Naive thymus-derived CD4-positive, alpha-beta T cell (primary cell): ENCODE data around the gene RIPK1. TPM values are rescaled to one million over a fixed set of nuclear protein-coding genes. Genes with fewer than 3 reads are reported as not detected.

Experiments used
- ATAC-seq: fragments of 150-1000 bp; cut with Tn5 transposase; 2 replicates; pipeline ENCODE4 v1.10.0; 2021; ENCODE audit warnings: mild to moderate bottlenecking, moderate library complexity
- CTCF ChIA-PET: fragments of 350-600 bp; sonication (Branson Sonifier 250); formaldehyde crosslinking; loops from one replicate; lab custom pipeline; 2021; ENCODE audit warnings: antibody characterized with exemption; lab: Charles Lee
- POLR2A ChIA-PET: fragments of 350-600 bp; sonication (Branson Sonifier 250); formaldehyde crosslinking; loops from one replicate; lab custom pipeline; 2021; ENCODE audit warnings: antibody characterized with exemption, inconsistent platforms; lab: Charles Lee
- DNase-seq, 9 donors: peaks; one replicate each; pipeline versions ENCODE4 v3.0.0 to v3.0.0-alpha.2; 2020 to 2022; ENCODE audit warnings: mixed read lengths in 1 of 9
- H3K27ac ChIP-seq: one replicate; pipeline ENCODE4 v1.7.0; 2013; ENCODE audit warnings: mild to moderate bottlenecking, low read depth, low read length, moderate library complexity
- H3K27me3 ChIP-seq, 2 donors: one replicate each; pipeline ENCODE4 v1.7.0; 2013; ENCODE audit warnings: low read length in 2 of 2, mild to moderate bottlenecking in 2 of 2, moderate library complexity in 2 of 2; ENCODE audit not compliant: control insufficient read depth in 2 of 2, insufficient read depth in 2 of 2
- H3K36me3 ChIP-seq, 3 experiments: 1 replicate in 2 of 3; 2 replicates in 1 of 3; pipeline ENCODE4 v1.7.0; 2013; ENCODE audit warnings: low read length in 3 of 3, mild to moderate bottlenecking in 3 of 3, moderate library complexity in 1 of 3; ENCODE audit not compliant: insufficient read depth in 3 of 3, control insufficient read depth in 2 of 3
- H3K4me1 ChIP-seq, 2 donors: one replicate each; pipeline ENCODE4 v1.7.0; 2013; ENCODE audit warnings: low read length in 2 of 2, mild to moderate bottlenecking in 2 of 2, moderate library complexity in 1 of 2; ENCODE audit not compliant: control insufficient read depth in 2 of 2, insufficient read depth in 2 of 2
- H3K4me3 ChIP-seq: 2 replicates; pipeline ENCODE4 v1.7.0; 2013; ENCODE audit warnings: mild to moderate bottlenecking, low read length
- H3K9me3 ChIP-seq, 3 experiments: 1 replicate in 2 of 3; 2 replicates in 1 of 3; pipeline ENCODE4 v1.7.0; 2013; ENCODE audit warnings: low read length in 3 of 3; ENCODE audit not compliant: control insufficient read depth in 2 of 3
- H3K27ac Mint-ChIP-seq, 9 donors: one replicate each; pipeline ENCODE4 v1.8.0; 2020 to 2022; ENCODE audit warnings: mixed read lengths in 9 of 9, mild to moderate bottlenecking in 8 of 9, moderate library complexity in 5 of 9, inconsistent platforms in 2 of 9
- H3K27me3 Mint-ChIP-seq, 5 donors: one replicate each; pipeline ENCODE4 v1.8.0; 2021 to 2022; ENCODE audit warnings: mixed read lengths in 5 of 5, mild to moderate bottlenecking in 1 of 5
- H3K36me3 Mint-ChIP-seq, 5 donors: one replicate each; pipeline ENCODE4 v1.8.0; 2020 to 2022; ENCODE audit warnings: mixed read lengths in 5 of 5, mild to moderate bottlenecking in 3 of 5, inconsistent platforms in 1 of 5
- H3K4me1 Mint-ChIP-seq, 7 donors: one replicate each; pipeline ENCODE4 v1.8.0; 2020 to 2022; ENCODE audit warnings: mixed read lengths in 7 of 7, mild to moderate bottlenecking in 3 of 7, inconsistent platforms in 1 of 7
- H3K4me3 Mint-ChIP-seq, 10 donors: one replicate each; pipeline ENCODE4 v1.8.0; 2020 to 2022; ENCODE audit warnings: mild to moderate bottlenecking in 10 of 10, mixed read lengths in 10 of 10, moderate library complexity in 6 of 10, inconsistent platforms in 2 of 10
- H3K9me3 Mint-ChIP-seq, 11 donors: one replicate each; pipeline ENCODE4 v1.8.0; 2020 to 2022; ENCODE audit warnings: mixed read lengths in 11 of 11, mild to moderate bottlenecking in 4 of 11, inconsistent platforms in 1 of 11, moderate library complexity in 1 of 11
- intact Hi-C, 2 donors: fragments of 100-400 bp; cut with micrococcal nuclease; formaldehyde crosslinking; loops; one replicate each; pipeline ENCODE4 v1.15.1; 2023
- polyA plus RNA-seq, 2 donors: library from polyadenylated mRNA; unstranded; fragments of 300-500 nt; fragmentation: Illumina TruSeq; gene quantifications; one replicate each; pipeline ENCODE4 v1.2.3, GENCODE V29; 2021
- total RNA-seq, 6 experiments: library from RNA in 5 of 6; stranded (reverse) in 5 of 6; gene quantifications; 1 replicate in 5 of 6; 2 replicates in 1 of 6; pipeline ENCODE4 v1.2.3 and lab custom pipeline; 2021 to 2026

The RIPK1 gene
- total and polyA plus RNA-seq, 7 experiments from 2014 or later, result 17.1 to 34.8 (median 25.4) TPM

GRCh38 chr6:3033652-3034051, 34.6 kb upstream of the RIPK1 start:
- no peaks in the 10 kb centered on the region for H3K9me3 ChIP-seq
- Mint-ChIP-seq H3K4me1 (peaks cover 0 to 15% (median 5%) of the 10 kb centered on the region in 7 donors), H3K36me3 (peaks cover 0 to 3% (median 0%) of the 10 kb centered on the region in 5 donors), H3K4me3 (no peak overlapping the region), H3K27ac (no peak overlapping the region), H3K9me3 (peaks cover 0 to 11% (median 0%) of the 10 kb centered on the region in 11 donors), H3K27me3 (peaks cover 0 to 61% (median 0%) of the 10 kb centered on the region in 5 donors)
- H3K36me3 ChIP-seq, result no peaks in the 10 kb centered on the region
- H3K27ac ChIP-seq, result no peak overlapping the region
- no peak for ATAC-seq
- DNase-seq, result no peak
- intact Hi-C loops, result no loop called here
- CTCF ChIA-PET, result no interaction called here
- H3K4me1 ChIP-seq, result no peaks in the 10 kb centered on the region
- POLR2A ChIA-PET, result no interaction called here
- no peak overlapping the region for H3K4me3 ChIP-seq
- H3K27me3 ChIP-seq, result no peaks in the 10 kb centered on the region

- Mint-ChIP-seq H3K27ac (no peak overlapping the region), H3K36me3 (peaks cover 0 to 3% (median 0%) of the 10 kb centered on the region in 5 donors), H3K27me3 (peaks cover 0 to 52% (median 0%) of the 10 kb centered on the region in 5 donors), H3K9me3 (peaks cover 0 to 11% (median 0%) of the 10 kb centered on the region in 11 donors), H3K4me1 (peaks cover 0 to 12% (median 5%) of the 10 kb centered on the region in 7 donors), H3K4me3 (no peak overlapping the region)
- Histone ChIP-seq H3K9me3 (no peaks in the 10 kb centered on the region), H3K36me3 (no peaks in the 10 kb centered on the region), H3K27me3 (no peaks in the 10 kb centered on the region), H3K4me3 (no peak overlapping the region), H3K4me1 (no peaks in the 10 kb centered on the region), H3K27ac (no peak overlapping the region)
- POLR2A ChIA-PET, result no interaction called here
- DNase-seq (no peak), ATAC-seq (no peak)
- intact Hi-C loops, result no loop called here
- CTCF ChIA-PET, result interaction anchor here (0.6 to 1.3 kb wide), 2 partner anchors 13 to 34 kb away, joined by 3 read pairs; no protein-coding TSS in a partner anchor
These were observed 32.9 kb upstream of the RIPK1 start for GRCh38 chr6:3035397-3035796.

- CTCF ChIA-PET, result no interaction called here
- peaks cover 0 to 3% (median 1%) of the 10 kb centered on the region in 7 donors for H3K4me1 Mint-ChIP-seq
These were observed 31.2 kb upstream of the RIPK1 start for GRCh38 chr6:3036861-3037637.

GRCh38 chr6:3037638-3038365, 30.5 kb upstream of the RIPK1 start:
- Mint-ChIP-seq H3K27ac (no peak overlapping the region), H3K4me3 (no peak overlapping the region), H3K4me1 (peaks cover 0 to 2% (median 0%) of the 10 kb centered on the region in 7 donors), H3K9me3 (peaks cover 0 to 11% (median 0%) of the 10 kb centered on the region in 11 donors), H3K36me3 (peaks cover 0 to 3% (median 0%) of the 10 kb centered on the region in 5 donors), H3K27me3 (peaks cover 0 to 40% (median 0%) of the 10 kb centered on the region in 5 donors)
- CTCF ChIA-PET, result interaction anchor here (0.6 to 1.2 kb wide), 2 partner anchors 16 to 64 kb away, joined by 3 to 4 read pairs; no protein-coding TSS in a partner anchor
- Histone ChIP-seq H3K27ac (no peak overlapping the region), H3K27me3 (no peaks in the 10 kb centered on the region), H3K4me3 (no peak overlapping the region), H3K36me3 (no peaks in the 10 kb centered on the region), H3K9me3 (no peaks in the 10 kb centered on the region), H3K4me1 (no peaks in the 10 kb centered on the region)
- intact Hi-C loops, result no loop called here
- POLR2A ChIA-PET, result interaction anchor here (1.0 to 1.6 kb wide), 3 partner anchors 8 to 36 kb away, joined by 3 read pairs; no protein-coding TSS in a partner anchor
- DNase-seq, result no peak
- peak; percentile 46 for ATAC-seq

More at GRCh38 chr6:3036861-3037637, 31.2 kb upstream of the RIPK1 start:
- Histone ChIP-seq H3K27ac (no peak overlapping the region), H3K9me3 (no peaks in the 10 kb centered on the region), H3K27me3 (no peaks in the 10 kb centered on the region), H3K4me3 (no peak overlapping the region), H3K4me1 (no peaks in the 10 kb centered on the region), H3K36me3 (no peaks in the 10 kb centered on the region)
- intact Hi-C loops, result no loop called here
- POLR2A ChIA-PET, result no interaction called here
- Mint-ChIP-seq H3K9me3 (peaks cover 0 to 11% (median 0%) of the 10 kb centered on the region in 11 donors), H3K27ac (no peak overlapping the region), H3K27me3 (peaks cover 0 to 47% (median 0%) of the 10 kb centered on the region in 5 donors), H3K36me3 (peaks cover 0 to 3% (median 0%) of the 10 kb centered on the region in 5 donors), H3K4me3 (no peak overlapping the region)
- peak; percentile 18 for ATAC-seq
- no peak for DNase-seq

- Mint-ChIP-seq H3K9me3 (peaks cover 0 to 7% (median 0%) of the 10 kb centered on the region in 11 donors), H3K27ac (no peak overlapping the region)
- POLR2A ChIA-PET, result interaction anchor here (0.7 to 1.6 kb wide), 6 partner anchors 13 to 972 kb away, joined by 3 to 4 read pairs (median 3); partner anchors contain the start of gene RIPK1
These were observed 28.9 kb upstream of the RIPK1 start for GRCh38 chr6:3039384-3039783.

GRCh38 chr6:3041147-3041546, 27.1 kb upstream of the RIPK1 start:
- Mint-ChIP-seq H3K27ac (no peak overlapping the region), H3K36me3 (no peaks in the 10 kb centered on the region), H3K4me1 (peaks cover 0 to under 1% (median 0%) of the 10 kb centered on the region in 7 donors), H3K9me3 (peaks cover 0 to 2% (median 0%) of the 10 kb centered on the region in 11 donors), H3K27me3 (peaks cover 0 to 40% (median 0%) of the 10 kb centered on the region in 5 donors), H3K4me3 (no peak overlapping the region)
- intact Hi-C loops, result no loop called here
- DNase-seq (no peak), ATAC-seq (no peak)
- Histone ChIP-seq H3K36me3 (no peaks in the 10 kb centered on the region), H3K4me1 (no peaks in the 10 kb centered on the region), H3K4me3 (no peak overlapping the region), H3K9me3 (no peaks in the 10 kb centered on the region), H3K27ac (no peak overlapping the region), H3K27me3 (no peaks in the 10 kb centered on the region)
- POLR2A ChIA-PET, result no interaction called here
- CTCF ChIA-PET, result no interaction called here

More at GRCh38 chr6:3039384-3039783, 28.9 kb upstream of the RIPK1 start:
- no peak overlapping the region for H3K4me3 ChIP-seq
- CTCF ChIA-PET, result interaction anchor here (0.6 to 1.1 kb wide), 2 partner anchors 215 to 248 kb away, joined by 3 to 4 read pairs; no protein-coding TSS in a partner anchor
- H3K27me3 ChIP-seq, result no peaks in the 10 kb centered on the region
- H3K27me3 Mint-ChIP-seq, result peaks cover 0 to 39% (median 0%) of the 10 kb centered on the region in 5 donors
- no peaks in the 10 kb centered on the region for H3K9me3 ChIP-seq
- no peaks in the 10 kb centered on the region for H3K36me3 ChIP-seq
- no peak overlapping the region for H3K4me3 Mint-ChIP-seq
- intact Hi-C loops, result no loop called here
- peaks cover 0 to 3% (median 0%) of the 10 kb centered on the region in 5 donors for H3K36me3 Mint-ChIP-seq
- DNase-seq (no peak), ATAC-seq (no peak)
- peaks cover 0 to 2% (median 0%) of the 10 kb centered on the region in 7 donors for H3K4me1 Mint-ChIP-seq
- no peaks in the 10 kb centered on the region for H3K4me1 ChIP-seq
- H3K27ac ChIP-seq, result no peak overlapping the region
